HG03571 (cell line): ENCODE results near the gene ASIC5.

Experiments
- ATAC-seq: cut with Tn5 transposase; IDR thresholded peaks from one replicate; pipeline ENCODE4 v1.9.1; 2021; ENCODE audit not compliant: unreplicated experiment

ASIC5 gene

DNA sequence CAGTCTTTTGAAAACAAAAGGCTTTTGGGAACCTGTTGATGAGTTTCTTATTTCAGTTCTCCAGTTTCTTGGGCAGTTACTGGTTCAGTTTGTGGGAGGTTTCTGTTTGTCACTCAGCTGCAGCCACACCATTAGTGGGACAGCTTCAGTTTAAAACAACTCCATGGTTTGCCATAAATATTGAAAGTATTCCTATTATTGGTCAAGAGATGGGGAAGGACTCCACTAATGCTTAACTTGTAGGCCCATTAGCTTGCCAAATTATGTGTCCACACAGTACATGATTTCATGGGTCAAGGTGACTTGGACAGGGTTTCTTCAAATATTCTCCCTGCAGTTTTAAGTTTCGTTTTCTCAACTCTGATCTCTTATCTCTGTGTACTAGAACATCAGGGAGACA lies 15.5 kb upstream of the ASIC5 start:
- no peak for ATAC-seq

DNA sequence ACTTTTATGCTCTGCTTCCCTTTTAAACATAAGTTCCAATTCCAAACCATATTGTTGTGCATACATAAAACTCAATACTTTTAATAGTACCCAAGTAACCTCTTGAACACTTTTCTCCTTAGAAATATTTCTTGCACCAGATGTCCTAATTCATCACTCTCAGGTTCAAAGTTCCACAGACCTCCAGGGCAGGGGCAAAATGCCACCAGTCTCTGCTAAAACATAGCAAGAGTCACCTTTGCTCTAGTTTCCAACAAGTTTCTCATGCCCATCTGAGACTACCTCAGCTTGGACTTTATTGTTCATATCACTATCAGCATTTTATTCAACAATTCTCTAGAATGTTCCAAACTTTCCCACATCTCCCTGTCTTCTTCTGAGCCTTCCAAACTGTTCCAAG lies 13.7 kb upstream of the ASIC5 start:
- ATAC-seq, result no peak

DNA sequence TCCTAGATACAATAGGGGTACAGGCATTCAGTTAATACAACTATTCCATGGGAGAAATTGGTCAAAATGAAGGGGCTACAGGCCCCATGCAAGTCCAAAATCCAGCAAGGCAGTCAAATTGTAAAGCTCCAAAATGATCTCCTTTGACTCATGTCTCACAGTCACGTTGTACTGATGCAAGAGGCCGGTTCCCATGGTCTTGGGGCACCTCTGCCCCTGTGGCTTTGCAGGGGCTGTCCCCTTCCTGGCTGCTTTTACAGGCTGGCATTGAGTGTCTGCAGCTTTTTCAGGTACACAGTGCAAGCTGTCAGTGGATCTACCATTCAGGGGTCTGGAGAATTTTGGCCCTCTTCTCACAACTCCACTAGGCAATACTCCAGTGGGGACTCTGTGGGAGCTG lies 12.5 kb upstream of the ASIC5 start:
- no peak for ATAC-seq

DNA sequence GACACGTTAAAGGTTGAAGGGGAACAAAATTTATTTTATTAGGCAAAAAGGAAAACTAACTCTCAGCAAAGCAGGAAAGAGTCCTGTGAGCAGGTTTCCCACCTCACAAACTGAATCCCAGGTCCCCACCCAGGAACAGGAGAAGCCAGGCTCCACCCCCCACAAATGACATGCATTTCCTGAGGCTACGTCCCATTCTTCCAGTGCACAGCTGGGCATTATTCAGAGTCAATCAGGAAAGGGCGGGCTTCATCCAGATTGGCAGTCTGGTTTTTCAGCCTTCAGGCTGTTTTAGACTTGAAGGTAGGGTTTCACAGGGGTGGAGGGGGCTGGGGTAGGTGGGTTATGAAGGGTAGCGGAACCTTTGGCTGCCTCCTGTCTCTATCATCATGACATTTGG lies 11.9 kb upstream of the ASIC5 start:
- ATAC-seq, result no peak

- ATAC-seq, result no peak
Measured at GRCh38 chr4:155875878-155876277, 9.8 kb upstream of the ASIC5 start.

- no peak for ATAC-seq
Measured at GRCh38 chr4:155855897-155856296, 10.2 kb downstream of the ASIC5 start.

DNA sequence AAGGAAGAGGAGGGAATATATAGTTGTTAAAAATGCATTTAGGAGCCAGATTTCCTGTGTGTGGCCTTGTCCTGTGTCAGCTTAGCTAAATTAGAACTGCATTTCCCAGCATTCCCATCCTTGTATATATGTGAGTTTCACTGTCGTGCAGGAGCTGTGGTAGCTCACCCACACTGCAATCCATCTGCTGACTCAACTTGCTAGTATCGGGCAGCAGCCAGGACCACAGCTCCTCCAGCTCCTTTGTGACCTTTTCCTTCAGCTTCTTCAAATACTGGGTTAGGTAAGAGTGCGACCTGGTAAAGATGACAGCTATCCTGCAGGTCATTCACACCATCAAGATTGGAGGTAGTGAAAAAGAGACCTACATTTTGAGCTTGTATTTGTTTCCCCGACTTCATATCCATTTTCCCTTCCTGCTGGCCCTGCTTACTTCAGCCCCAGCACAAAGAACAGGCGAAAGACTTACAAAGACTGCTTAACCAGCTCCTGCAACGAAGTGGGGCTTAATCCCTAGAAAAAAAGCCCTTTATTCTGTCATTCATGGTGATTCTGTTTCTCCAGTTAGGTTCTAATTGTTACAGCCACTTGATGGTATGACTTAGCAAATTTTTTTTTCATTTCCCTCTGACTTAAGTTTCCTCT lies 11.4 kb downstream of the ASIC5 start:
- no peak for ATAC-seq

DNA sequence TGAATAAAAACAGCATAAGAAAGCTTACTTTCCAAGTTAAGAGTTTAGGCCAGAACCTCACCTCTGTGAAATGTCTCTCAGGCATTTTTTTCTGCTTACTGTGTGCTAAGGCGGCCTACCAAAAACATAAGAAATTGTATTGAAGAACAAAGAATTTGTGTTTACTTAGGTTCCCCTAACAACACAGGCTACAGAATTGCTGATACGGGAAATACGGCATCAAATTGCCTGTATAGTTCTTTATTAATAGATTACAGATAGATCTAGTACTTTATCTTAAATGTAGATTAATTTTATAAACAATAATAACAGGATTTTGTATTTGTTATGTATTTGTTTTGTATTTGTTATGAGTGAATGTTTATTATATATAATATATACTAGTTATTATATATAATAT lies 12.9 kb downstream of the ASIC5 start:
- ATAC-seq, result no peak

DNA sequence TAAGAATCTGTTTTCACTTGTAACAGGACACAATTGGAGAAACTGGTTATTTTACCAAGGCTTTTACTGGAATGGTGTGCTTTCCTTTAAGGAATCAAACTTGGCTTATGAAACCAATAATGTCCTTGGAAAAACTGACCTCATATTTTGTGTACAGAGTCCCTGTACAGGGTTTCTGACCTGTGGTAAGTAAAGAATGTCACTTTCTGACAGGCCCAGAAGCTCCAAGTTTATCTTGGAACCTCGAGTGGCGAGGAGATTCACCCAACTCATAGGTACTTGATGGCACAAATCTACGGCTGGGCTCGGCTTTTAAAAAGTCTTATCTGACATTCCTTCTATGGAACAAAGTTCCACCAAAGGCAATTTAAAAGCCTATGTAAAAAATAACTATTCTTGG lies 17.0 kb downstream of the ASIC5 start:
- ATAC-seq, result no peak

DNA sequence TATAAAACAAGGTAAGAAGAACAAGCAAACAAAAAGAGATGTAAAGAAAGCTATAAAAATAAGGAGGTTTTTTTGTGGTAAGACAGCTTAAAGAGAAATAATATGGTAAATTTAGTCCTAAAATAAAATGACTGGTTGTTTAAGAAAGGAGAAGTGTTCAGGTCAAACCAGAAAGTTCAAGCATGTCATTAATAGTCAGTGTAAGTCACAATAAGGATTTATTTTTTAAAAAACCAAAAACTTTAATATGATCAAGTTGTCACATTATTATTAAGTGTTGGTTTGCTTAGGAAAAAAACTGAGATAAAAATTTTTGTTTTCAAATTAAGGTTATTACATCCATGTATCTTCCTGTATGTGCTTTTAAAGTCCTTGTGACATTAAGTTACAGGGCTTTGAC lies 19.1 kb downstream of the ASIC5 start:
- no peak for ATAC-seq

GRCh38 chr4:155842080-155842479 lies 24.0 kb downstream of the ASIC5 start:
- ATAC-seq, result no peak

DNA sequence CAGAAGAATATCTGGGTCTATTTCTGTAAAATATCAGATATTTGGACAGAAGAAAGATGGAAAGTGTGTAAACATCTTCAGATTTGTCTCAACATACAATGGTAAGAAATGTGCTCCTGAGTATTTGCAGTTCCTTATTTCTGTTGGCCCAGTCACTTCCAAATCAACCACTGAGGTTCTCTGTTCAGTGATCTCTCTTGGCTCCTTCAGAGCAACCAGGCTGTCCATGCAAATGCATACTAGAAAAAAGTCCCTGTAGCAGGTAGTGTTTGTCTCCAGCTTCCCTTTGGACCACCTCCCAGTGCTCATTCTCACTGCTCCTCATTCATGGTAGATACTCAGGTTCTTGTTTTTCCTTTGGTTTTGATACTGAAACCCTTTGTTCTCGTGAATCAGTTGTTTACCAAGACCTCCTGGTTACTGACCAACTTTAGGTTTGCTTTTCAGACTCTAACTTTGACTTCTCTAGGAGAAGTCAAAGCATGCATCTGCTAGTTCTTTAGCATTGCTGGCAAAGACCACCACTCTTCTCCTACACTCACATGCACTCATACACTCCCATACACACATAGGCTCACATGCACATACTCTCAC lies 28.8 kb downstream of the ASIC5 start:
- ATAC-seq, result no peak

GRCh38 chr4:155832664-155833063 lies 33.4 kb downstream of the ASIC5 start:
- ATAC-seq, result no peak

GRCh38 chr4:155828628-155829027 lies 37.4 kb downstream of the ASIC5 start:
- no peak for ATAC-seq

DNA sequence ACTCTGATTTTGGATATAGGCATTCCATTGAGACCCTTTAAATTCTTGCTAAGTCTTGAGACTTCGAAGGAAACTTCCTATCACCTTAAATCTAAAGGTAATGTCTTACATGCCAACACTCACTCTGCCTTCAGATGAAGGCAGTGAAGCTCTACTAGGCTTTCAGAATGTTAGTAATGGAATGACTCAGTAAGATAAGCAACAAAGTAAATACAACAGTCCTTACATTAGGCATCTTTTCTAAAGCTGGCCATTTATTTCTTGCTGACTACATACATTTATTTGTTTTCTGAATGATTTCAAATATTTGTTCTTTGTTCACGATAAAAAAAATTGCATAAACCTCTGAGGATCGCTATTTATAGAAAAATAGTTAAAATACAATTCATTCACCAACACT lies 43.5 kb downstream of the ASIC5 start:
- ATAC-seq, result no peak

- no peak for ATAC-seq
Measured at GRCh38 chr4:155820887-155821518, 45.1 kb downstream of the ASIC5 start.

GRCh38 chr4:155819066-155819465 lies 47.0 kb downstream of the ASIC5 start:
- ATAC-seq, result no peak

- ATAC-seq, result no peak
Measured at GRCh38 chr4:155818639-155819038, 47.4 kb downstream of the ASIC5 start.

DNA sequence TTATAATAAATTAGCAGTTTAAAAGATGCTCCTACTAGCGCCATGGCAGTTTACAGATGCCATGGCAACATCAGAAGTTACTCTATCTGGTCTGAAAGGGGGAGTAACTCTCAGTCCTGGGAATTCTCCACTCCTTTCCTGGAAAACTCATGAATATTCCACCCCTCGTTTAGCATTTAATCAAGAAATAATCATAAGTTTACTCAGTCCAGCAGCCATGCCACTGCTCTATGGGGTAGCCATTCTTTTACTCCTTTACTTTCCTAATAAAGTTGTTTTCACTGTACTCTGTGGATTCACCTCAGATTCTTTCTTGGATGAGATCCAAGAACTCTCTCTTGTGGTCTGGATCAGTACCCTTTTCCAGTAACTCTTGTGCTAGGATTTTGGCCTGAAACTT lies 55.0 kb downstream of the ASIC5 start:
- ATAC-seq, result no peak

DNA sequence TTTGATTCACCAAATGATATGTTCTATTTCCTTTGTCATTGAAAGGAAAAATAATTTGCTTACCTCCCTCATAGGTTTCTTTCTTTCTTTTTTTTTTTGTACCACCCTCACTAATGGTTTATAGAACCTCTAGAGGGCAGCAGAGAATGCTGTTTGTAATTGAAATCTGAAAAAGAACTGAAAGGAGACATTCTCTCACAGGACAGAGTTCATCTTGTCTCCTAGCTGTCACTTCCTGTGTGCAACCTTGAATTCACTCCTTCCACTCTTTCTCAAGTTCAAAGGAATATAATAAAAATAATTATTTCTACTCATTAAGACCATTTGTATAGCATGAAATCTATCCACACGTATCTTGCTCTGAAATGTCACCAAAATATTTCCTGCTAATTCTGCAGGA lies 56.2 kb downstream of the ASIC5 start:
- ATAC-seq, result peak; percentile 86

GRCh38 chr4:155807021-155807420 lies 59.1 kb downstream of the ASIC5 start:
- ATAC-seq, result no peak

- no peak for ATAC-seq
Measured at GRCh38 chr4:155805016-155805415, 61.1 kb downstream of the ASIC5 start.
